GM12878 (cell line): ENCODE measurements around the gene RXRG. TPM values are rescaled to one million over a fixed set of nuclear protein-coding genes. Genes with fewer than 3 reads are reported as not detected.

Experiments
- ATAC-seq: fragments of 200-7000 bp; cut with Tn5 transposase; 3 replicates; pipeline ENCODE4 v1.9.1; 2020; ENCODE audit warnings: mild to moderate bottlenecking, moderate library complexity
- BruUV-seq: library from RNA; stranded (reverse); fragments of 400-500 nt; replicated peaks from 2 replicates; lab custom pipeline; 2021; lab: Mats Ljungman, UMichigan
- CTCF ChIA-PET: fragments of 300-600 bp; sonication (Branson Sonifier 250); formaldehyde crosslinking; extraction: SDS; loops from one replicate; lab custom pipeline; 2021; ENCODE audit warnings: inconsistent platforms; lab: Yijun Ruan, JAX
- POLR2A ChIA-PET: fragments of 350-600 bp; formaldehyde crosslinking; extraction: SDS; loops from one replicate; lab custom pipeline; 2021; ENCODE audit warnings: inconsistent platforms; lab: Charles Lee
- RAD21 ChIA-PET: fragments of 300-600 bp; sonication (Branson Sonifier 250); formaldehyde crosslinking; loops from one replicate; lab custom pipeline; 2023; ENCODE audit warnings: antibody characterized with exemption; ENCODE audit not compliant: unreplicated experiment; lab: Charles Lee
- SMC1A ChIA-PET: fragments of 300-600 bp; sonication (Branson Sonifier 250); formaldehyde crosslinking; loops from one replicate; lab custom pipeline; 2023; ENCODE audit not compliant: unreplicated experiment, uncharacterized antibody; lab: Charles Lee
- DNase-seq: peaks from one replicate; pipeline ENCODE4 v3.0.0-alpha.2; 2011; ENCODE audit warnings: low read depth, low spot score
- FAIRE-seq: peaks from 3 replicates; lab custom pipeline; 2011; peaks lifted over from hg19 to GRCh38; lab: Jason Lieb, UNC
- H2AFZ ChIP-seq: 2 replicates; pipeline ENCODE4 v1.6.0; 2011; ENCODE audit warnings: low read depth, low read length, control low read depth; ENCODE audit not compliant: control insufficient read depth
- H3K27ac ChIP-seq: 2 replicates; pipeline ENCODE4 v1.5.1; 2011; ENCODE audit warnings: control low read depth; ENCODE audit not compliant: control insufficient read depth, insufficient read depth
- H3K27me3 ChIP-seq, 2 experiments: replicated peaks in 1 of 2; 2 replicates each; pipeline versions ENCODE4 v1.6.0 to v1.6.1; 2011; ENCODE audit warnings: low read length in 1 of 2; ENCODE audit not compliant: control insufficient read depth in 2 of 2, insufficient read depth in 2 of 2
- H3K36me3 ChIP-seq, 2 experiments: 2 replicates each; pipeline ENCODE4 v1.5.1; 2011; ENCODE audit warnings: low read length in 1 of 2; ENCODE audit not compliant: control insufficient read depth in 2 of 2, insufficient read depth in 2 of 2
- H3K4me1 ChIP-seq: 2 replicates; pipeline ENCODE4 v1.6.1; 2011; ENCODE audit warnings: mild to moderate bottlenecking, low read length, moderate library complexity, mixed read lengths; ENCODE audit not compliant: control insufficient read depth, insufficient read depth
- H3K4me2 ChIP-seq: 2 replicates; pipeline ENCODE4 v1.6.0; 2011; ENCODE audit warnings: control low read depth; ENCODE audit not compliant: control insufficient read depth, insufficient read depth
- H3K4me3 ChIP-seq: fragments of 200-600 bp; sonication (generic); 2 replicates; pipeline ENCODE4 v1.5.1; 2016
- H3K79me2 ChIP-seq: 2 replicates; pipeline ENCODE4 v1.6.0; 2011; ENCODE audit warnings: low read length; ENCODE audit not compliant: control insufficient read depth, insufficient read depth
- H3K9ac ChIP-seq: 2 replicates; pipeline ENCODE4 v1.8.0; 2011; ENCODE audit warnings: low read length, control low read depth, mixed read lengths; ENCODE audit not compliant: control insufficient read depth, insufficient read depth
- H3K9me3 ChIP-seq: replicated peaks from 3 replicates; pipeline ENCODE4 v1.5.1; 2011; ENCODE audit warnings: mild to moderate bottlenecking, low read length; ENCODE audit not compliant: control insufficient read depth, insufficient read depth
- H4K20me1 ChIP-seq: 2 replicates; pipeline ENCODE4 v1.6.0; 2011; ENCODE audit not compliant: control insufficient read depth, insufficient read depth
- ASH2L ChIP-seq: fragments of 300-600, 200-600 bp; sonication (generic); IDR thresholded peaks from 2 replicates; pipeline ENCODE4 v1.6.1; 2017; ENCODE audit warnings: low read depth, mild to moderate bottlenecking, borderline replicate concordance
- BHLHE40 ChIP-seq, 2 experiments: fragments of 450-650 bp in 1 of 2; IDR thresholded peaks; 2 replicates each; pipeline ENCODE4 v1.6.1; 2011 to 2017; ENCODE audit warnings: low read depth in 2 of 2, borderline replicate concordance in 1 of 2, improper control_type of control experiment in 1 of 2, low read length in 1 of 2, mild to moderate bottlenecking in 1 of 2
- BMI1 ChIP-seq: fragments of 450-650 bp; IDR thresholded peaks from 2 replicates; pipeline ENCODE4 v1.6.1; 2016; ENCODE audit warnings: mild to moderate bottlenecking, moderate library complexity, borderline replicate concordance
- CEBPB ChIP-seq, 2 experiments: fragments of 150-350 bp in 1 of 2; IDR thresholded peaks; 2 replicates each; pipeline ENCODE4 v1.6.1; 2012 to 2014; ENCODE audit warnings: low read depth in 2 of 2, low read length in 2 of 2, borderline replicate concordance in 1 of 2, inconsistent platforms in 1 of 2
- EGR1 ChIP-seq, 2 experiments: IDR thresholded peaks; 1 replicate in 1 of 2; 2 replicates in 1 of 2; pipeline ENCODE4 v1.6.1; 2011 to 2012; ENCODE audit warnings: low read depth in 2 of 2, low read length in 2 of 2, borderline replicate concordance in 1 of 2, mild to moderate bottlenecking in 1 of 2, moderate library complexity in 1 of 2
- FOS ChIP-seq: IDR thresholded peaks from 3 replicates; pipeline ENCODE4 v1.6.1; 2011; ENCODE audit warnings: borderline replicate concordance; ENCODE audit not compliant: insufficient read length; ENCODE audit errors: extremely low read depth
- MTA2 ChIP-seq: fragments of 450-650 bp; IDR thresholded peaks from 2 replicates; pipeline ENCODE4 v1.6.1; 2016; ENCODE audit warnings: low read depth, mild to moderate bottlenecking, moderate library complexity
- POU2F2 ChIP-seq: IDR thresholded peaks from 3 replicates; pipeline ENCODE4 v1.6.1; 2011; ENCODE audit warnings: low read depth, mild to moderate bottlenecking, low read length, borderline replicate concordance
- SP1 ChIP-seq: IDR thresholded peaks from one replicate; pipeline ENCODE4 v1.6.1; 2011; ENCODE audit warnings: low read depth, low read length
- USF1 ChIP-seq: IDR thresholded peaks from 2 replicates; pipeline ENCODE4 v1.6.1; 2011; ENCODE audit warnings: borderline replicate concordance, low read depth, mild to moderate bottlenecking, moderate library complexity, mixed read lengths, low read length; ENCODE audit not compliant: insufficient read depth; ENCODE audit errors: extremely low read length
- whole genome bisulfite sequencing: methylation state at CpG from one replicate; pipeline ENCODE4 v1.1.6; 2016; ENCODE audit warnings: low lambda C conversion rate; ENCODE audit not compliant: insufficient replicate concordance, insufficient coverage; ENCODE audit errors: missing lambda C conversion rate; 5-methylcytosine and 5-hydroxymethylcytosine counted together
- in situ Hi-C: fragments of 300-500 bp; cut with MboI; formaldehyde crosslinking; loops from 9 replicates; pipeline ENCODE4 v1.14.3; 2018; ENCODE audit warnings: mixed read lengths
- intact Hi-C: fragments of 100-400 bp; cut with micrococcal nuclease; formaldehyde crosslinking; loops from one replicate; pipeline ENCODE4 v1.14.2; 2022; ENCODE audit not compliant: unreplicated experiment
- polyA plus RNA-seq, 11 experiments: library from polyadenylated mRNA; depleted of rRNA in 4 of 11; unstranded in 6 of 11; stranded (reverse) in 5 of 11; fragments of >200 nt; fragmentation: Nextera tagmentation in 4 of 11; fragmentation: Illumina TruSeq in 1 of 11; extraction: Ambion mirVana in 4 of 11; extraction: Trizol in 1 of 11; gene quantifications; 1 replicate in 1 of 11; 2 replicates in 10 of 11; pipeline versions ENCODE4 v1.2.1 to v1.2.3, GENCODE V29; 2011 to 2016; ENCODE audit warnings: inconsistent platforms in 2 of 11, missing spikeins in 2 of 11, low read depth in 1 of 11
- total RNA-seq, 4 experiments: library from RNA; depleted of rRNA in 3 of 4; stranded (reverse); fragments of >200 nt in 3 of 4; fragmentation: Illumina TruSeq in 1 of 4; extraction: Trizol in 1 of 4; gene quantifications; 2 replicates each; pipeline versions ENCODE4 v1.2.1 to v1.2.3, GENCODE V29; 2013 to 2021
- TF ChIP-seq, protein P1 (sequence below): fragments of 450-650 bp; IDR thresholded peaks from 2 replicates; pipeline ENCODE4 v1.6.1; 2016; ENCODE audit warnings: mild to moderate bottlenecking
- TF ChIP-seq, protein P2 (sequence below): fragments of 450-650 bp; IDR thresholded peaks from 2 replicates; pipeline ENCODE4 v1.6.1; 2018; ENCODE audit warnings: mild to moderate bottlenecking, low read depth, moderate library complexity; ENCODE audit not compliant: partially characterized antibody

The RXRG gene
- total and polyA plus RNA-seq, 10 of the 15 experiments (the other 5 are each of a cell fraction or from before 2014, with no cell fraction given) = 0.10 TPM; not detected in 9

GRCh38 chr1:165439330-165439729 is 5.6 kb downstream of the RXRG start:
- TF ChIP-seq BMI1 = no peak
- TF ChIP-seq, protein P1, sequence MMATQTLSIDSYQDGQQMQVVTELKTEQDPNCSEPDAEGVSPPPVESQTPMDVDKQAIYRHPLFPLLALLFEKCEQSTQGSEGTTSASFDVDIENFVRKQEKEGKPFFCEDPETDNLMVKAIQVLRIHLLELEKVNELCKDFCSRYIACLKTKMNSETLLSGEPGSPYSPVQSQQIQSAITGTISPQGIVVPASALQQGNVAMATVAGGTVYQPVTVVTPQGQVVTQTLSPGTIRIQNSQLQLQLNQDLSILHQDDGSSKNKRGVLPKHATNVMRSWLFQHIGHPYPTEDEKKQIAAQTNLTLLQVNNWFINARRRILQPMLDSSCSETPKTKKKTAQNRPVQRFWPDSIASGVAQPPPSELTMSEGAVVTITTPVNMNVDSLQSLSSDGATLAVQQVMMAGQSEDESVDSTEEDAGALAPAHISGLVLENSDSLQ = no peak
- no peak for TF ChIP-seq POU2F2
- no peak for TF ChIP-seq ASH2L
- no peak for TF ChIP-seq EGR1 (IDR thresholded peaks at IDR 0.05; ENCODE audit: borderline replicate concordance in 1 of 2, low read depth in 2 of 2, low read length in 2 of 2)
- TF ChIP-seq USF1 = no peak
- TF ChIP-seq FOS = no peak
- no peak for TF ChIP-seq MTA2
- TF ChIP-seq CEBPB (IDR thresholded peaks at IDR 0.05; ENCODE audit: borderline replicate concordance in 1 of 2, low read depth in 2 of 2, low read length in 2 of 2) = no peak
- TF ChIP-seq, protein P2, sequence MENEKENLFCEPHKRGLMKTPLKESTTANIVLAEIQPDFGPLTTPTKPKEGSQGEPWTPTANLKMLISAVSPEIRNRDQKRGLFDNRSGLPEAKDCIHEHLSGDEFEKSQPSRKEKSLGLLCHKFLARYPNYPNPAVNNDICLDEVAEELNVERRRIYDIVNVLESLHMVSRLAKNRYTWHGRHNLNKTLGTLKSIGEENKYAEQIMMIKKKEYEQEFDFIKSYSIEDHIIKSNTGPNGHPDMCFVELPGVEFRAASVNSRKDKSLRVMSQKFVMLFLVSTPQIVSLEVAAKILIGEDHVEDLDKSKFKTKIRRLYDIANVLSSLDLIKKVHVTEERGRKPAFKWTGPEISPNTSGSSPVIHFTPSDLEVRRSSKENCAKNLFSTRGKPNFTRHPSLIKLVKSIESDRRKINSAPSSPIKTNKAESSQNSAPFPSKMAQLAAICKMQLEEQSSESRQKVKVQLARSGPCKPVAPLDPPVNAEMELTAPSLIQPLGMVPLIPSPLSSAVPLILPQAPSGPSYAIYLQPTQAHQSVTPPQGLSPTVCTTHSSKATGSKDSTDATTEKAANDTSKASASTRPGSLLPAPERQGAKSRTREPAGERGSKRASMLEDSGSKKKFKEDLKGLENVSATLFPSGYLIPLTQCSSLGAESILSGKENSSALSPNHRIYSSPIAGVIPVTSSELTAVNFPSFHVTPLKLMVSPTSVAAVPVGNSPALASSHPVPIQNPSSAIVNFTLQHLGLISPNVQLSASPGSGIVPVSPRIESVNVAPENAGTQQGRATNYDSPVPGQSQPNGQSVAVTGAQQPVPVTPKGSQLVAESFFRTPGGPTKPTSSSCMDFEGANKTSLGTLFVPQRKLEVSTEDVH = no peak
- no peak for TF ChIP-seq SP1
- TF ChIP-seq BHLHE40 (IDR thresholded peaks at IDR 0.05; ENCODE audit: borderline replicate concordance in 1 of 2, low read depth in 2 of 2, low read length in 1 of 2) = no peak
- no peak for FAIRE-seq
- no peaks in the 10 kb centered on the region for H3K9me3 ChIP-seq
- no peak overlapping the region for H3K27ac ChIP-seq
- no peak for ATAC-seq
- H2AFZ ChIP-seq = no peak overlapping the region
- H3K4me2 ChIP-seq = no peak overlapping the region
- no peak overlapping the region for H3K4me3 ChIP-seq
- intact Hi-C loops = no loop called here
- in situ Hi-C loops = no loop called here
- RAD21 ChIA-PET = interaction anchor here (0.6 kb wide), 1 partner anchor 926 kb away, joined by 4 read pairs; no protein-coding TSS in a partner anchor
- POLR2A ChIA-PET = no interaction called here
- H4K20me1 ChIP-seq = no peaks in the 10 kb centered on the region
- CTCF ChIA-PET = interaction anchor here (0.9 kb wide), 1 partner anchor 152 kb away, joined by 3 read pairs; no protein-coding TSS in a partner anchor
- DNase-seq = no peak
- no peaks in the 10 kb centered on the region for H3K36me3 ChIP-seq
- H3K79me2 ChIP-seq = no peaks in the 10 kb centered on the region
- BruUV-seq = no TSS peak
- H3K27me3 ChIP-seq = peaks cover under 1 to 4% of the 10 kb centered on the region in 2 experiments
- no peaks in the 10 kb centered on the region for H3K4me1 ChIP-seq
- SMC1A ChIA-PET = no interaction called here
- WGBS = 30% methylated on average over 6 of the region's 6 CpGs
- no peak overlapping the region for H3K9ac ChIP-seq
